Mesothelial cell of epicardium (in vitro differentiated cells): ENCODE results near the gene ASTN1. TPM values are rescaled to one million over a fixed set of nuclear protein-coding genes. Genes with fewer than 3 reads are reported as not detected.

Experiments
- DNase-seq, 2 experiments: peaks; one replicate each; pipeline ENCODE4 v3.0.0; 2021; ENCODE audit warnings: low spot score in 2 of 2; ENCODE audit not compliant: unreplicated experiment in 2 of 2
- H3K27ac Mint-ChIP-seq: 2 replicates; pipeline ENCODE4 v1.8.0; 2021; ENCODE audit warnings: mixed read lengths
- H3K27me3 Mint-ChIP-seq: 2 replicates; pipeline ENCODE4 v1.8.0; 2021; ENCODE audit warnings: low read depth, mixed read lengths
- H3K36me3 Mint-ChIP-seq: 2 replicates; pipeline ENCODE4 v1.8.0; 2021; ENCODE audit warnings: mixed read lengths
- H3K4me1 Mint-ChIP-seq: 2 replicates; pipeline ENCODE4 v1.8.0; 2021; ENCODE audit warnings: mixed read lengths
- H3K4me3 Mint-ChIP-seq: 2 replicates; pipeline ENCODE4 v1.8.0; 2021; ENCODE audit warnings: mild to moderate bottlenecking, moderate library complexity, mixed read lengths
- H3K9me3 Mint-ChIP-seq: 2 replicates; pipeline ENCODE4 v1.8.0; 2021; ENCODE audit warnings: mixed read lengths
- total RNA-seq: library from RNA; stranded (reverse); gene quantifications from 3 replicates; pipeline ENCODE4 v1.2.1, GENCODE V29; 2021
- TF ChIP-seq, protein P1 (sequence below): fragments of 200-600 bp; sonication (generic); IDR thresholded peaks from one replicate; pipeline ENCODE4 v1.5.0; 2021; ENCODE audit warnings: antibody characterized with exemption; ENCODE audit not compliant: unreplicated experiment

Gene ASTN1
- total RNA-seq, 1 donor from 2014 or later, result 4.0 TPM

DNA sequence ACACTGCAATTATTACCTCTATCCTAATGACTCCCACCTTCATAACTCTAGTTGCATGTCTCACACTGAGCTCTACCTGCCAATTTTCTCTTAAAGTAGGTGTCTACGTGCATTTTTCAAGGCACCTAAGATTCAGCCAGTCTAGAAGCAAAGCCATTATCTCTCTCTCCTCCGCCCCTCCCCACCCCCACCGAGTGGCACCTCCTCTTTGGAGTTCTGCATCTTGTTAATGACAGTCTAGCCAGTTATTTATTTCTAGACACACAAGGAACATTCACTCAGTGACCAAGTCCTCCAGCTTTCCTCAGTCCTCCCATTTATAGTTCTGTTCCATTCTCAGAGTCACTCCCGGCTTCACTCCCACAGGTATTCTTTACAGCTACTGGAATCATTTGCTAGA, 47.6 kb downstream of the ASTN1 start:
- TF ChIP-seq, protein P1, sequence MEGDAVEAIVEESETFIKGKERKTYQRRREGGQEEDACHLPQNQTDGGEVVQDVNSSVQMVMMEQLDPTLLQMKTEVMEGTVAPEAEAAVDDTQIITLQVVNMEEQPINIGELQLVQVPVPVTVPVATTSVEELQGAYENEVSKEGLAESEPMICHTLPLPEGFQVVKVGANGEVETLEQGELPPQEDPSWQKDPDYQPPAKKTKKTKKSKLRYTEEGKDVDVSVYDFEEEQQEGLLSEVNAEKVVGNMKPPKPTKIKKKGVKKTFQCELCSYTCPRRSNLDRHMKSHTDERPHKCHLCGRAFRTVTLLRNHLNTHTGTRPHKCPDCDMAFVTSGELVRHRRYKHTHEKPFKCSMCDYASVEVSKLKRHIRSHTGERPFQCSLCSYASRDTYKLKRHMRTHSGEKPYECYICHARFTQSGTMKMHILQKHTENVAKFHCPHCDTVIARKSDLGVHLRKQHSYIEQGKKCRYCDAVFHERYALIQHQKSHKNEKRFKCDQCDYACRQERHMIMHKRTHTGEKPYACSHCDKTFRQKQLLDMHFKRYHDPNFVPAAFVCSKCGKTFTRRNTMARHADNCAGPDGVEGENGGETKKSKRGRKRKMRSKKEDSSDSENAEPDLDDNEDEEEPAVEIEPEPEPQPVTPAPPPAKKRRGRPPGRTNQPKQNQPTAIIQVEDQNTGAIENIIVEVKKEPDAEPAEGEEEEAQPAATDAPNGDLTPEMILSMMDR, result no peak
- H3K27me3 Mint-ChIP-seq, result peaks cover 54% of the 10 kb centered on the region
- H3K36me3 Mint-ChIP-seq, result no peaks in the 10 kb centered on the region
- no peak overlapping the region for H3K27ac Mint-ChIP-seq
- H3K4me1 Mint-ChIP-seq, result no peaks in the 10 kb centered on the region
- DNase-seq, result no peak
- no peak overlapping the region for H3K4me3 Mint-ChIP-seq
- H3K9me3 Mint-ChIP-seq, result no peaks in the 10 kb centered on the region

DNA sequence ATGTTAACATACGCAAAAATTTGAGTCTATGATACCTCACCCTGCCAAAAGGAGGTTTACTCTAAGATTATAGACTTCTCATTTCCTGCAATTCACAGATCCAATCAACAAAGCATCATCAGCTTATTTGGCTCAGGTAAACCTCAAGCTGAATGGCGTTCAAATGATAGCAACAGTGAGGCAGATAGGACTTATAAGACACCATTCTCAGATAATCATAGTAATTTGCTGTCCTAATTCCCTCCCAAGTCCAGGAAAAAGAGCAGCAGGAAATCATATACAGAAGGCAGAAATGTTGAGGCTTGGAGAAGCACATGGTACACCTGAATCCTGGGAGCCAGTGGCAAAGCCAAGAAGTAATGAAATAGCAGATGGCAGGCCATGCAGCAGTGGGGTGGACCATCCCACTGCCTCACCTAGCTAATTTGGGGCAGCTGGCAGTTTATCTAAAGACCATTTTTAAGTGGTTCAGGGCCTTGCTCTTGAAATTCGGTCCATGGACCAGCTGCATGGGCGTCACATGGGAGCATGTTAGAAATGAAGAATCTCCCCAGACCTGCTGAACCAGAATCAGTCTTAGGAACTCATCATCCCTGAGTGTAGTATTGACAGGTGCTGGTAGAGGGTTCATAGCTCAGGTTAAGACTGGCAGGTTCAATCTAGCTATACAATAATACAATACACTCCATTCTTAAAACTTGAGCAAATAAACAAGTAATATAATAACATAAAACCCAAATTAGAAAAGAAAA, 57.7 kb downstream of the ASTN1 start:
- Mint-ChIP-seq H3K36me3 (no peaks in the 10 kb centered on the region), H3K27ac (no peak overlapping the region), H3K4me3 (no peak overlapping the region), H3K27me3 (peaks cover 42% of the 10 kb centered on the region), H3K9me3 (no peaks in the 10 kb centered on the region), H3K4me1 (no peaks in the 10 kb centered on the region)
- TF ChIP-seq, protein P1, result no peak
- DNase-seq, result no peak

DNA sequence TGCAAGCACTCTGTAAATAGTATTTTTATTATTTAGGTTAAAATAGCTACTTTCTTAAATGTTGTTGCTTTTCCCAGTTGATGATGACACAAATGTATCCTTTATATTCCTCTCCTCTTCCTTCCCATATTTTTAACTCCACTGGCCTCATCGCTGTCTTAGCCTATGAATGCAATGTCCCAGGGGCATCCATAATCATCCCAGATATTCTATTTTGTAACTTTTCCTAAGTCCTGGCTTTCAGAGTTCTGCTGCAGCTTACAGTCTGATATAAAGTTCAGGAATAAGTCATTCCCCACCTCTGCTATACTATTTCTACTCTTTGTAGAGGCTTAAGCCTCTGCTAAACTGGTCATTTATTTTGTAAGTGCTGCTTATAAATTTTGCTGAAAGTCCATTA, 58.3 kb downstream of the ASTN1 start:
- no peak overlapping the region for H3K27ac Mint-ChIP-seq
- H3K9me3 Mint-ChIP-seq, result no peaks in the 10 kb centered on the region
- H3K4me1 Mint-ChIP-seq, result no peaks in the 10 kb centered on the region
- DNase-seq, result no peak
- peaks cover 38% of the 10 kb centered on the region for H3K27me3 Mint-ChIP-seq
- H3K4me3 Mint-ChIP-seq, result no peak overlapping the region
- TF ChIP-seq, protein P1, result no peak
- no peaks in the 10 kb centered on the region for H3K36me3 Mint-ChIP-seq

DNA sequence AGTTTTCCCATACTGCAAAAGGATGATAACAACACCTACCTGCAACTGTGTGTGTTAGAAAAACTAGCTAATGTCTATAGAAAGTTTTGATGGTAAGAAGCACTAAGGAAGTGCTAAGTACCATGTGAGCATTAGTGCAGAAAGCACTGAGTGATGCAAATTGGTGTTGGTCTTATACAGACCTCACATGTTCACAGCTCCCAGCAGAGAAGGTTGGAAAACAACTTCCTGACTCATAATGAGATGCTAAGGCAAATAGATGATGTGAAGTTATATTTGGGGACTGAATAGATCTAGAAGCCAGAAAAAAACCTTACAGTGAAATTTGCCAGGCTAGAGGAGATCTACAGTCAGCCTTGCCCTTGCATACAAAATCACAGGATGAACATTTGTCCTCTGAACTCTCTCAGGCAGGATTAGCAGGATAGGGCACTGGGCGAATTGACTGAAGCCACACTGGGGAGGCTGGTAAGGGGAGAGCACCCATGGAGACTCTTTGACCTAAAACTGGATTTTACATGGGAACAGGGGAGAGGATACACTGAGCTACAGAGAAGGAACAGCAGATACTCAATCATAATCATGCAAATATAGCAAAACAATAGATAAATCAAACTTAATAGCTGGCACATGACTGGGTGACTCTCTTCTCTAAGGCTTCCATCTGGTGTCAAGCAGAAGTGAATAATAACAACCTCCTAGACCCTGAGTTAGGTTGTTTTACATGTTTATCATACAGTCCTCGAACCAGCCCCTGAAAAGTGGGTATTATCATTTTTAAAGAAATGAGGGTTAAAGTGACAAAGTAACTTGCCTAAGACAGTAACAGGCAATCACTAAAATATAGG, 61.3 kb downstream of the ASTN1 start:
- no peak for DNase-seq
- H3K27ac Mint-ChIP-seq, result no peak overlapping the region
- no peaks in the 10 kb centered on the region for H3K4me1 Mint-ChIP-seq
- no peak overlapping the region for H3K4me3 Mint-ChIP-seq
- peaks cover 25% of the 10 kb centered on the region for H3K27me3 Mint-ChIP-seq
- no peaks in the 10 kb centered on the region for H3K36me3 Mint-ChIP-seq
- H3K9me3 Mint-ChIP-seq, result no peaks in the 10 kb centered on the region
- TF ChIP-seq, protein P1, result no peak

DNA sequence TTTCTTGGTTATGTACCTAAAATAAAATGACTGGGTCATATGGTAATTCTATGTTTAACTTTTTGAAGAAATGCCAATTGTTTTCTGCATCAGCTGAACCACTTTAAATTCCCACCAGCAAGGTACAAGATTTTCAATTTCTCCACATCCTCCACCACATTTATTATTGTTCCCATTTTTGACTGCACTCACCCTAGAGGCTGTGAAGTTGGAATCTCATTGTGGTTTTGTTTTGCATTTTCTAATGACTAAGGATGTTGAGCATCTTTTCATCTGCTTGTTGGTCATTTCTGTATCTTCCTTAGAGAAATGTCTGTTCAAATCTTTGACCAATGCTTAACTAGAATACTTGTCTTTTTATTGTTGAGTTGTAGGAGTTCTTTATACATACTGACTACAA, 72.5 kb downstream of the ASTN1 start:
- Mint-ChIP-seq H3K4me1 (no peaks in the 10 kb centered on the region), H3K36me3 (no peaks in the 10 kb centered on the region), H3K9me3 (peaks cover 9% of the 10 kb centered on the region), H3K27ac (no peak overlapping the region), H3K27me3 (peaks cover 28% of the 10 kb centered on the region), H3K4me3 (no peak overlapping the region)
- no peak for DNase-seq
- TF ChIP-seq, protein P1, result no peak
